Stimulated activated CD4-positive, alpha-beta T cell treated with anti-CD3 and anti-CD28 coated beads, TNF-alpha, amount 100 ng/mL, for 48 hours (primary cell): ENCODE results near the gene EPHA6.

Experiments used
- DNase-seq, 3 donors: peaks; one replicate each; pipeline ENCODE4 v3.0.0-alpha.2; 2020; ENCODE audit warnings: low read depth in 3 of 3

The EPHA6 gene

DNA sequence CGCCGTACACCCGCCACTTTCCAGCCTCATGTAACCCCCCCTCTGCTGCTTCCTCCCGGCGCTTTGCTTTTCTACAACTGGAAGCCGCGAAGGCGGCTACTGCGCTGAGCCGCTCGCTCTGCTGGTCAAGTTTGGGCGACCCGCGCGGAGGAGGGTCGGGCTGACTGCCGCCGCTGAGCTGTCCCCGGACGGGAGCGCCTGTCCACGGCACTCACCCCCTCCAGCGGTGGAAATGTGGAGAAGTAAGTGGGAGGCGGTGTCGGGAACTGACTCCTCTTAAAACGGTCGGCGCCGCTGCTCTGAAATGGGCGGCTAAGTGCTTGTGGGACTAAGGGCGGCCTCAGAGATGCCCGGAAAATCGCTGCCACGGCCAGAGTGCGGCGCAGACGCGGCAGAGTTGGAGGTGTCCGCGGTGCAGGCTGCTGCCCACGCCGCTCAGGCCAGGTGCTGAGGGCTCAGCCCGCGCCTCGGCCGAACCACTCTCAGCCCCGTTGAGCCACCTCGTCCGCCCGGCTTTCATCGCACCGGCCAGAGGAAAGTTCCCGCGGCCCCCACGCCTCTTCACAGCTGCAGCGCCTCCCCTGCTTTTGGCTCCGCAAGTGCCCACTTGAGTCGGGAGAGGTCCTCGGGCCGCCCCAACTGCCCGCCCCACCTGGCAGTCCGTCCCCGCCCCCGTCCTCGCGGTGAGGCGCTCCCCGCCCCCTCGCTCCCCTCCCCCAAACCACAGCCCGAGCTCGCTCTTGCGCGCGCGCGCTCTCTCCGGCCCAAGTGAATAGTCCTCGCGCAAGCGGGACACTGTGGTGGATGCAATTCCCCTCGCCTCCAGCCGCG lies at the start of gene EPHA6:
EPHA6 (plus strand) TSS at position 775 of the 831 bp plus-strand sequence.
- DNase-seq = no peak

DNA sequence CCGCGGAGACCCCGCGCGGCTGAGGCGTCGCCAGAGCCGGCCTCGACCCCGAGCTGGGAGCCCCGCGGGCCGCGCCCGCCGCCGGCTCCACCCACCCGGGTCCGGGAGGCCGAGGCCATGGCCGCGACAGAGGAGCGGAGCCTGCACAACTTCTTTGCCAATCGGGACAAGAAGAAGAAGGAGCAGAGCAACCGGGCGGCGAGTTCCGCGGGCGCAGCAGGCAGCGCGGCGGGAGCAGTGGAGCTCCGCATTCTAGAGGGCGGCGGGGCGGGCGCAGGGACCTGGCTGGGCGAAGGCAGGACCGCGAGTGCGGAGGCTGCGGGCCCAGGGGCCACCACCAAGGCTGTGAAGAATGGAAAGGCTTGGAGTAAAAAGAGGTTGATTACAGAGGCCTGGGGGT lies 37.6 kb upstream of the EPHA6 start:
- no peak for DNase-seq

DNA sequence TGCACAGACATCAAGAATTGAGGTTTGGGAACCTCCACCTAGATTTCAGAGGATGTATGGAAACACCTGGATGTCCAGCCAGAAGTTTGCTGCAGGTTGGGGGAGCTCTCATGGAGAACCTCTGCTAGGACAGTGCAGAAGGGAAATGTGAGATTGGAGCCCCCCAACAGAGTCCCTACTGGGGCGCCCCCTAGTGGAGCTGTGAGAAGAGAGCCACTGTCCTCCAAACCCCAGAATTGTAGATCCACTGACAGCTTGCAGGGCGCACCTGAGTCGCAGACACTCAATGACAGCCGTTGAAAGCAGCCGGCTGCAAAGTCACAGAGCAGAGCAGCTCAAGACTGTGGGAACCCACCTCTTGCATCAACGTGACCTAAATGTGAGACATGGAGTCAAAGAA lies 34.6 kb upstream of the EPHA6 start:
- no peak for DNase-seq

DNA sequence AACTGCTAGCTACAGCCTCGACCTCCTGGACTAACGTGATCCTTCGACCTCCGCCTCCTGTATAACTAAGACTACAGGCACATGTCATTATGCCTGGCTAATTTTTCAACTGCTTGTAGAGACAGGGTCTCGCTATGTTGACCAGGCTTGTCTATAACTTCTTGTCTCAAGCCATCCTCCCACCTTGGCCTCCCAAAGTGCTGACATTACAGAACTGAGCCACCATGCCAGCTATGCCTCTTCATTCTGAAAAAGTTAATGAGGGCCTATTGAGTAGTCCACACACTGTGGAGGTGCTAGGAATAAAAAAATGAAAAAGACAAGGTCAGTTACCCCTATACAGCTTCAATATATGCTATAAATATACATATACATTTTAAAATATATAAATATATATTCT lies 18.3 kb upstream of the EPHA6 start:
- DNase-seq = no peak

DNA sequence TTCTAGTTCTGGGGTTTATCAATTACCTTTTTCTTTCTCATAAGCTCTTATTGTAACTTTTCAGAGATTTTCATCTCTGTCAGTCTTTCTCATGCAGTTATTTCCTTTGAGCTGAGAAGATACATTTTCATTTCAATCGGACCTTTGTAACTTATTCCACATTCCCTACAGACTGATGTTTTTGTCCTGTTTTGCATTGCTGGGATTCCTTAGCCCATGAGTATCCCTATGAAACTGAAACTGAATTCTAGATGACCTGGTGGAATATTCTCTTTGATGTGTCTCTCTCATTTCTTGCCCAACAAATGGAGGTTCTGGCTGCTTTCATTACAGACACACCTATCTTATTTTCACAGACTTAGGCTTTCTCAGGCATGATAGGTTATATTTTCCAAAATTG lies 10.5 kb upstream of the EPHA6 start:
- DNase-seq = no peak

DNA sequence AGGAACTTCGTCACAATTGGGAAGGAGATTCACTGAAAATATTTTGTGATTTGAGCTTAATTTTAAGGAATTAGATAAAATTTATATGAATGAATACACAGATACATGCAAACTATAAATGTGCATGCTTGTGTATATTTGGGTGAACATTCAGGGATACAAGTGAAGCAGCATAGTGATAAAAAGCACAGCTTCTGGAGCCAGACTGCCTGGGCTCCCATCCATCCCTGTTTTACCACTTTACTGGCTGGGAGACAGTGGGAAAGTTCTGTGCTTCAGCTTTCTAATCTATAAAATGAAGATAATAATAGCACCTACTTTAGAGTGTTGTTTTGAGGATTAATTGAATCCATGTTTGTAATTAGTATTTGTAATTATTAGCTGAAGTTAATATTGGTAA lies 8.1 kb upstream of the EPHA6 start:
- DNase-seq = no peak

DNA sequence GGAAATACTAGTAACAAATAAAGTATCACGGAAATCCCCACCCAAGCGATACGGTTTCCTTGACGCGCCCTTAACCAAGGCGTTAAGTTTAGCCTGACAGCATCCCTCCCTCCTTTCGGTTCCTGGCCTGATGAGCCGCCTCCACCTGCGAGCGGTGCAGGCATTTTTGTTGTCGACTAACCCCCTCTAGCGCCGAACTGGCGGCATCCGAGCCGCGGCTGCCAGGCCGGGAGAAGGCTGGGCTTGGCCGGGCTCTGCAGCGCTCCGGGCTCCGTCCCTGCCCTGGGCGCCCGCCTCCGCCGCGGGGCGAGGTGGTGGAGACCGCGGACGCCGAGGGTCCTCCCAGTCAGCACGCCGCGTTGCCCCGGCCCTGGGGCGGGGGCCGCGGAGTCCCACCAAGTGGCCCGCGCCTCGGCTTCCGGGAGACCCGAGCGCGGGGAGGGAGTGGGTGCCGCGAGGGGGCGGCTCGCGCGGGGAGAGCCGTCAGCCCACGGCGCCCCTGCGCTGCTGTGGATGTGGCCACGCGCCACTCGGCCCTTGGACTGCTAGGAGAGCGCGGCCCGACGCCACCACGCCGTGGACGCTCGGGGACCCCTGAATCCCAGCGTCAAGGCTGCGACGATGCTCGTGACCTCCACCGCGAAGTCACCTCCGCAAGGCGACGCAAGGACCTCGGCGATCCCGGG lies 1.1 kb upstream of the EPHA6 start:
- DNase-seq = peak; percentile 39 to 58 (median 45)

DNA sequence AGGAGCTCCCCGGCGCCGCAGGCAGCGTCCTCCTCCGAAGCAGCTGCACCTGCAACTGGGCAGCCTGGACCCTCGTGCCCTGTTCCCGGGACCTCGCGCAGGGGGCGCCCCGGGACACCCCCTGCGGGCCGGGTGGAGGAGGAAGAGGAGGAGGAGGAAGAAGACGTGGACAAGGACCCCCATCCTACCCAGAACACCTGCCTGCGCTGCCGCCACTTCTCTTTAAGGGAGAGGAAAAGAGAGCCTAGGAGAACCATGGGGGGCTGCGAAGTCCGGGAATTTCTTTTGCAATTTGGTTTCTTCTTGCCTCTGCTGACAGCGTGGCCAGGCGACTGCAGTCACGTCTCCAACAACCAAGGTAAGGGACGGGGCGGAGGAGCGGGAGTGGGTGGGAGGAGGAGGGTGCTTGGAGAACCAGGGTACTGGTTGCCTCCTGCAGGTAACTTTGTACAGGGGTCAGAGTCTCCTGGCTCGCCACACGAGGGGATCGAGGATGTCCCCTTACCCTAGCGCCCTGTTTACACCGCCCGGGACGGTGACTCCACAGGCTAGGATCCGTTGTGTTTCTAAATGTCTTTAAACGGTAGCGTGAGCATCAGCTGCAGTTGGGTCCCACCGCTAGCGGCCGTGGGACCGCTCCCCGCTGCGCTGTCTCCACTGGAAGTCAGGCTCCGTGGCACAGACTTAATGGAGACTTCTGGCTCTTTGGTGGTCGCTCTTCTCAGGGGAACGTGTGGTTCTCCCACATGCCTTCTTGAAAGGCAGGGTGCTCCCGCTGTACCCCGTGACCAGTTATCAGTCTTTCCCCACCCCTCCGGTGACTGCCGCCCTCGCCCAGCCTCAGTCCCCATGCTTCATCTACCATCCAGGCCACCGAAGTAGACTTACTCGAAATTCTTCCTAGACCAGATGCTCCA lies 515 bp downstream of the EPHA6 start:
- no peak for DNase-seq

DNA sequence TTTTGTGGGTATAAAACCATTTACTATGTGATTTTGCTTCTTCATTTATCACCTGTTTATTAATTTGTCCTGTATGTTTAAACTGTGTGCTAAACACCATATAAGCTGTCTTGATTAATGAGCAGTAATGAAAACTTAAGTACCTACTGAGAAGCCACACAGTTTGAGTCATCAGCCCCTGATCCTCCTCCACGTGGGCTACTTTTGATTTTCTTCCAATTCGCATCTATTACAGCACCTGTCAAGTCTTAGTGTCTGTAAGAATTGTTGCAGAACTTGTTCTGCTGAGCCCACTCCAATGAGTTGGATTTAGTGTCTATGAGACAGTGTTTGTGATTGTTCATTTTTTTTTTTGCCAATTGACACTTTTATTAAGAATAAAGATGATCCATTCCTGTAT lies 16.8 kb downstream of the EPHA6 start:
- no peak for DNase-seq

DNA sequence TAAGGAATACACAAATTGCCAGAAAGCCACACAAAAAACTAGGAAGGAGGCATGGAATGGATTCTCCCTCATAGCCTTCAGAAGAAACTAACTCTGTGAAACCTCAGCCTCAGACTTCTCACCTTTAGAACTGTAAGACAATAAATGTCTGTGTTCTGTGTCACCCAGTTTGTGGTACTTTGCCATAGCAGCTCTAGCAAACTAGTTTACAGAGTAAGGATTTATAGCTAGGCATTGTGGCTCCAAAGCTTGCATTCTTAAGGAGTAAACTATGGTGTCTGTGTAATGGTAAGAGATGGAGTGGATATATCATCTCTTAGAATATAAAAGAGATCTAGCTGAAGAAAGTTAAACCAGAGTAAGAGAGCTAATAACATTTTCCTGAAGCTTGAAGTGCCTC lies 18.9 kb downstream of the EPHA6 start:
- no peak for DNase-seq

DNA sequence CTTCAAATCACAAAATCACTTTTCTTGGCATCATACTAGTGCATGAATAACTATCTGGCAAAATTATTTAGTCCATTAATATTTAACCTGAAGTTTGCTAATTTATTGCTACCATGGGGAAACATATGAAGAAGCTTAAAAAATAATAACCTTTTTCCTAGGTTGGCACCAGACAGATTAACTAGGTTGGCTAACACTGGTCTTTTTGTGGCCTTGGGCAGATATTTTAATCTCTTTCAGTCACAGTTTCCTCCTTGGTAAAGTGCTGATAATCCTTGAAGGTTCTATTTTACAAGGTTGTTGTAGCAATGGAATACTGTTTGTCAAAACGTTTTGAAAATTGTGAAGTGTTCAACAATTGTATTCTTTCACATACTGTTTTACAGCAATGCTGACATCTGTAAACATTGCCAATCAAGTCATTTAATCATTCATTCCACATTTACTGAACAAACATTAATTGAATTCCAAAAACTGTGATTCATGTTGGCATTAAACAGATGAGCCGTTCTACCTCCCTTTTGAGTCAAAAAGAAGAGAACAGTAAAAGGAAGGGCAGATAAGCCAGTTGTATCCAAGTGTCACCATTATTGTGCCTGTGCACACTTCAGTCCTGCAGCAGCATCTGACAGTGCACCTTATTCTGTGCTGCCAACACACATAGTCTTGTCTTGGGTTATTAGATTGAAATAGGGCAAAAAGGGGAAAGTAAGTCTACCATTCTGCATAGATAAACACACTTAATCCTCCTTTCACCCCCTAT lies 21.9 kb downstream of the EPHA6 start:
- no peak for DNase-seq

DNA sequence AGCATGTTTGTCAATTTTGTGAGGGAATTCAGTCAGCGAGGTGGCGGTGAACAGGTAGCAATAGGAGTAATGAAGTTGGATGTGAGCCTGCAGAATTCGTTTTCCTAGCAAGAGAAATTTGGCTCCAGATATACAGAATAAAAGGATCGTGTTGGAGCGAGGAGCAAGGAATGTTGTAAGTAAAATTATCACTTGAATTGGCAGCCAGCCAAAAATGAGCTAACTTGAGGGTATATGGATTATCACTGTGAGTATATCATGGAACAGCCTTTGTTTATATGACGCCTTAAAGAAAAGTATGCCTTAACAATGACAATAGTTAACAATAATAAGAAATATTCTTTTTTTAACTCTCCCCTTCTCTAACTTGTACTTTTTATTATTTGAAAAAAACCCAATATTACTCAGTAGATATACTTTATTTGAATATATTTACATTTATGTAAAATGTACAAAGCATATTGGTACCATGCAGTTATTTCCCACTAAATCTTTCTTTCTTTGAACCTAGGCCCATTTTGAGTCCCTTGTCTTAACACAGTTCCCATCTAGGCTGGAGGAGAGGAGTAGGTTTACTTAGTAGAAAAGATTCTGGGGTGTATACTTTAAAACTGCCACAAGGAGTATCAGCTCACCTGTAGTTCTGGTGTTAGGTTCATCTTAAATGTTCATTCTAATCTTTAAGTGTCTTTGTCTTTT lies 29.3 kb downstream of the EPHA6 start:
- DNase-seq = no peak

DNA sequence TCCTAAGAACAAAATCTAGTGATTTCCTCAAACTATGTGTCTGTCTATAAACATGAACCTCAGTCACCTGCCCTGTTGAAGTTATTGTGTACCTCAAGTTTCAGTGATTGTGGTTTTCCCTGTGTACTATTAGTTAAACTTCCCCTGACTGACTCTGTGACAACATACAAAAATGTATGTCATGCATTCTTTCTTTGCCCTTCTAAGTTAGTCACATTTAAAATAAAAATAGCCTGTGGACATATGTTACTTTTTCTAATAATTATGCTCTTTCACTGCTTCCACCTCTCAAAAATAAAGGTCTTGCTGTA lies 29.8 kb downstream of the EPHA6 start:
- no peak for DNase-seq

DNA sequence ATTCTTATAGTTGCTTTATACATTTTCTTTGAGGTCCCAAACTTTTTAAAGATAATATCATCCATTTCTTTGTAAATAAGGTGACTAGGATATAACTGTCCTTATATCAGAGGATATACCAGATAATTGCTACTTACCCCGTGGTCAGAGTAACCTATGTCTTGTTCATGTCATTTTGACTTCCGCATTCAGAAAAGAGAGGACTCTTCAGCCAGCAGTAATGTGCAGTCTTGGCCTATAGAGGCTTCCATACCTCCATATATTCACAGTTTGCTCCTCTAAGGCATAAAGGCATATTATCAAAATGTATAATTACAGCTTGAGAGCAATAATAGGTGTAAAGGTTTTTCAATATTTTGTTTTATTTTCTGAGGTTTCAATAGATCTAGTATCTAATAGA lies 38.5 kb downstream of the EPHA6 start:
- DNase-seq = no peak

DNA sequence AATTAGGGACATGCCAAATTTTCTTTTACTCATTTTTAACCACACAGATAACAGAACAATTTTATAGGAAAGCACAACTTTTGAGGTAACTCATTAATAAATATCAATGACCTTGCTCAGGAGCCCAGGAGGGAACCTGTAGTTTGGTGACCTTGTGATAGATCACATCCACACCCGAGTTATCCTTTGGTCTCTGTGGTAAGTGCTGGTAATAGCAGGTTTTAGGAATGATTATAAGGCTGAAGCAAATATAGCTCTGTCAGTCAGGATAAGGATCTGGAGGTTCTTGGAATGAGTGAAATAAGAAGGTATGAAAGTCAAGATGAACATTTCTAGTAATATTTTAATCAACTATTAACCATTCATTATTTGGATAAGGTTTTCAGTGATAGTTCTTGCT lies 46.5 kb downstream of the EPHA6 start:
- DNase-seq = no peak

DNA sequence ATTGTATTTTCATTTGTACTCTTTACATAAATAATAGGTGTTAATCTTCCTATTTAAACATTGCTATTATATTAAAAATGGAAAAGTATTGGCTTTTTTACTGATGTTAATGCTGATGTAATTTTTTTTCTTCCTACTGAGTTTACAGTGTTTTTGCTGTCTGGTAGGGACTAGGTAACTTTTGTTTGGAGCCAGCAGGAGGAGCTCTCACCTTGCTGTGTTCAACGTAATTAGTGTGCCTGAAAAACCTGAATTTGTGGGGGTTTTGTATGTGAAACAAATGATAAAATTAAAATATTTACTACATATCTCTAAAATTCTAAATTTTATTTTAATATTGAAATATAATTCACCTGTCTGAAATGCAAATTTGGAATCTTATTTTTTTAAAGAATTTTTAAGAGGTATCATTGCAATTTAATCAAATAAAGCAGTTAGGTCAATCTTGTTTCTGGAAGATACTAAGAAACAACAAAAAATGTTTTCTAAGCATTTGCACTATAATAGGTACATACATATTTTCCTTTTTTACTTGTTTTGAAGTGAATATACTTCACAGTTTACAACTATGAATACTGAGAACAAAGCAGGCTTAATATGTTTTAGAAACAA lies 48.8 kb downstream of the EPHA6 start:
- DNase-seq = no peak

DNA sequence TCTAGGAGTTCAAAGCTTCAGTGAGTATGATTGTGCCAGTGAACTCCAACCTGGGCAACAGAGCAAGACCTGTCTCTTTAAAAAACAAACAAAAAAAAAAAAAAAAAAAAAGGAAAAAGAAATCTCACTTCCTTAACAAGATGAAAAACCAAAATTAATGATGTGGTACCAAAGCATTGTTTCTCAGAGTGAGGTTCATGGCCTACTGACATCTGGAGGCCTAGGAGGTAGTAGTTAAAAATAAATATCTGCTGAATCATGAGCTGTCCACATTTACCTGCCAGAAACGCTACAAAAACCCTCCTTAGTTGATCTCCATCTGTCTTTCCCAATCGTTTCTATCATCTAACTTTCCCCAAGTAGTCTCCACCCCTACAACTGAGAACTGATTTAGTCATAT lies 51.2 kb downstream of the EPHA6 start:
- DNase-seq = no peak

DNA sequence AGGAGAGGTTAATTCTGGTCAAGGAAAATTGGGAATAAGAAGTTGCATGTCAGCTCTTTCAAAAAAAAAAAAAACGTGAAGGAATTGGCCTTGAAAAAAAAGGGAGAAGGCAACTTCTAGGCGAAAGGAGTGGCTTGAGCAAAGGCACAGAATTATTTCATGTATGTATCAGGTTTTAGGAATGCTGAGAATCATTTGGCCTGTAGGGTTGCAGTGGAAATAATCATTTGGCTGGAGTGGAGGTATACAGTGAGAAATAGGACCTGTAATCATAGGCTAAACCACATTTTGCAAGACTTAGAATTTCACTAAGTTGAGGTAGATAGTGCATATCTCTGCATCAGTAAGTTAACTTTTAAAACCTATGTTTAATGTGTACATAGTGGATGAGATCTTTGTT lies 54.9 kb downstream of the EPHA6 start:
- no peak for DNase-seq

DNA sequence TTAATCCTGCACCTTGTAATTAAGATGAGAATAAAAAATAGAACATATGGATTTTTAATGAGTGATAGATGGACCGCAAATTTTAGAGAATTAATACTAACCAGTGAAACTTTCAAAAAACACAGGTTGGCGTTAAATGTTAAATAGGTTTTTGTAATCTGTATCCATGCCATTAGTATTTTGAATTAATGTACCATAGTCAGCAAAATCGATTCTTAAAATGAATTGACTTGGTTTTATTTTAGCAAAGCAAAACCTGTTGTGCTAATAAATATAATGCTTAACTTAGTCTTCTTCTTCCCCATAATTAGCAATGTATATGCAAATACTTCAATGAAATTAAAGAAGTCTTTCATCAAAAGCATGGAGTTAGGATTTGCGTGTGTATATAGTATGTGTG lies 63.1 kb downstream of the EPHA6 start:
- DNase-seq = no peak

DNA sequence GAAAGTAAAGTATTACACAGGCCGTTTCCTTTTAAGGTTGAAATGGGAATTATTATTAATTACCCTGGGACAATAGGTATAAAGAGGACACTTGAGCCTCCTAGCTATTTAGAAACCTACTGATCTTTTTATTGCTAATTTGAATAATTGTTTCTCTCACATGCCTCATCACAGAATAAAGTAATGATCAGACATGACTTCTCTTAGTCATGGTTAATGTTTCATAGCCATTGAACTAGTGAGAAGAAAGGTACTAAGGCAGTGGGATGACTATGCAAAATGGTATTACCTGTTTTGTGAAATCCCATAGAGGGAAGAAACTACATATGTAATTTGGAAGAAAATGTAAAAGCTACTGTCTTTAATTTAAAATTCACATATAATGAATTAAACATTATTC lies 85.6 kb downstream of the EPHA6 start:
- no peak for DNase-seq

DNA sequence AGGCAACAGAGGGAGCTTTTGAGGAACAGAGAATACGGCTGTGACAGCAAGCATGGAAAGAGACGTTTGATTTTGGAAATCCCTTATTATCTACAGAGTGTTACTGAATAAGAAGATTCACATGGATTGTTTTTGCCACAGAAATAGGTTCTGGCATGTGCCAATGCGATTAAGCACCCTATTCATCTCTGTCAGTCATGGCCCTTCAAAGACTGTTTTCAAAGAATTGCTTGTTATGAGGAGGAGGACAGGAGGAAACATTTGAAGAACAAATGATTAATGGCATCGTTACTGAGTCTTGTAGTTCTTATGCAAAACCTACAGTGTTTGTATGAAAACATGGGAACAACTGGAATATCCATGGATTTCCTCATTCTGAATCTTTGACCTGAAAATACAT lies 86.2 kb downstream of the EPHA6 start:
- no peak for DNase-seq
